Upper lobe of left lung (tissue), 4 donors: ENCODE data around the gene NEO1.

Experiments used
- POLR2A ChIP-seq, 4 donors: fragments of 450-650 bp; IDR thresholded peaks; one replicate each; pipeline ENCODE4 v1.5.1; 2016 to 2017; ENCODE audit warnings: antibody characterized with exemption in 4 of 4, mild to moderate bottlenecking in 2 of 4
- TF ChIP-seq, protein P1 (sequence below), 6 experiments: fragments of 450-650 bp in 4 of 6; fragments of 200-600 bp in 2 of 6; sonication (generic) in 2 of 6; IDR thresholded peaks; one replicate each; pipeline ENCODE4 v1.5.1; 2016 to 2019; ENCODE audit warnings: antibody characterized with exemption in 6 of 6

DNA sequence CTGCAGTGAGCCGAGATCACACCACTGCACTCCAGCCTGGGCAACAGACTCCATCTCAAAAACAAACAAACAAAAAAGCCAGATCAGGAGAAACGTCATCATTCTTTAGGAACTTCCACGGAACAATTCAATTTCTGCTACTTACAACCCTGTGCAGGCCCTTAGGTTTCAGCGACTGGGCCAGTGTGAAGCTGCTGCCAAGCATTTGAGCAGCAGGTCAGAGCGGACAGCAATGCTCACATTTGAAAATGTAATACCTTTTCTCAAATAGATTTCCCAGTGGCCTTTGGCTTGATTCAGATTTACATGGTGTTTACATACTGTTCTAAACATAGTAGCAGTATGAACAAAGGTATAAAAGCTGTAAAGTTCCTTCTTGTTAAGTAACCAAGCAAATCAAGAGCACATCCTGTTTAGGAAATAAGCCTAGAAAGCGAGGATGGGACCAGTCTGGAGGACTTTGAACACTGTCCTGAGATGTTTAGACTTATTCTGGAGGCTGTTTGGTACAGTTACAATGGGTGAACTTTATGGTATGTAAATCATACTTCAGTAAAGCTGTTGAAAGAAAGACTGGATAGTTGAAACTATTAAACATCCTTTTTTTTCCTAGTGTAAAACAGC, 175.3 kb downstream of the NEO1 start:
- TF ChIP-seq, protein P1, sequence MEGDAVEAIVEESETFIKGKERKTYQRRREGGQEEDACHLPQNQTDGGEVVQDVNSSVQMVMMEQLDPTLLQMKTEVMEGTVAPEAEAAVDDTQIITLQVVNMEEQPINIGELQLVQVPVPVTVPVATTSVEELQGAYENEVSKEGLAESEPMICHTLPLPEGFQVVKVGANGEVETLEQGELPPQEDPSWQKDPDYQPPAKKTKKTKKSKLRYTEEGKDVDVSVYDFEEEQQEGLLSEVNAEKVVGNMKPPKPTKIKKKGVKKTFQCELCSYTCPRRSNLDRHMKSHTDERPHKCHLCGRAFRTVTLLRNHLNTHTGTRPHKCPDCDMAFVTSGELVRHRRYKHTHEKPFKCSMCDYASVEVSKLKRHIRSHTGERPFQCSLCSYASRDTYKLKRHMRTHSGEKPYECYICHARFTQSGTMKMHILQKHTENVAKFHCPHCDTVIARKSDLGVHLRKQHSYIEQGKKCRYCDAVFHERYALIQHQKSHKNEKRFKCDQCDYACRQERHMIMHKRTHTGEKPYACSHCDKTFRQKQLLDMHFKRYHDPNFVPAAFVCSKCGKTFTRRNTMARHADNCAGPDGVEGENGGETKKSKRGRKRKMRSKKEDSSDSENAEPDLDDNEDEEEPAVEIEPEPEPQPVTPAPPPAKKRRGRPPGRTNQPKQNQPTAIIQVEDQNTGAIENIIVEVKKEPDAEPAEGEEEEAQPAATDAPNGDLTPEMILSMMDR (IDR thresholded peaks at IDR 0.05): no peak
- TF ChIP-seq POLR2A (IDR thresholded peaks at IDR 0.05): no peak
